ENCODE measurements around the gene ACTL7B. TPM values are rescaled to one million over a fixed set of nuclear protein-coding genes. Genes with fewer than 3 reads are reported as not detected.

ACTL7B gene
- total and polyA plus RNA-seq, 2 experiments from 2014 or later = not detected

DNA sequence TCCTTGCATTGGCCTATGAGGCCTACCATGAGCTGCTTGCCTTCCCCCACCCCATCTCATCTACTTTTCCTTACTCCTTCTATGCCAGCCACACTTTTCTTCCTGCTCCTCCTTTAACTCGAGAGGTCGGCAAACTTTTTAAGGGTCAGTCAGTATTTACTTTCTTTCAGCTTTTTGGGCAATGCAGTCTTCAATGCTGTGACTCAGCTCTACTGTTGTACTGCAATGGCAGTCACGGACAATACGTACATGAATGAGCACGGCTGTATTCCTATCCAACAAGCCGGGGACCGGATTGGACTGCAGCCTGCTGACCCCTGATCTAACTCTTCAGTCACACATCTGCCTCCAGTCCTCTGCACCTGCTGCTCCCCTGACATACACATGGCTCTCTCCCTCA, 5.7 kb upstream of the ACTL7B start:
- H3K79me2 ChIP-seq (replicated peaks; ENCODE audit: insufficient read depth) = no peaks in the 10 kb centered on the region
- ATAC-seq (no peak), DNase-seq (ENCODE audit: low spot score) (no peak)
- no peaks in the 10 kb centered on the region for H3K36me3 ChIP-seq (ENCODE audit: insufficient read depth)
- no peaks in the 10 kb centered on the region for H3F3A ChIP-seq (replicated peaks; ENCODE audit: low read depth)
- H4K20me1 ChIP-seq (replicated peaks; ENCODE audit: insufficient read depth) = no peaks in the 10 kb centered on the region
- TF ChIP-seq, protein P1, sequence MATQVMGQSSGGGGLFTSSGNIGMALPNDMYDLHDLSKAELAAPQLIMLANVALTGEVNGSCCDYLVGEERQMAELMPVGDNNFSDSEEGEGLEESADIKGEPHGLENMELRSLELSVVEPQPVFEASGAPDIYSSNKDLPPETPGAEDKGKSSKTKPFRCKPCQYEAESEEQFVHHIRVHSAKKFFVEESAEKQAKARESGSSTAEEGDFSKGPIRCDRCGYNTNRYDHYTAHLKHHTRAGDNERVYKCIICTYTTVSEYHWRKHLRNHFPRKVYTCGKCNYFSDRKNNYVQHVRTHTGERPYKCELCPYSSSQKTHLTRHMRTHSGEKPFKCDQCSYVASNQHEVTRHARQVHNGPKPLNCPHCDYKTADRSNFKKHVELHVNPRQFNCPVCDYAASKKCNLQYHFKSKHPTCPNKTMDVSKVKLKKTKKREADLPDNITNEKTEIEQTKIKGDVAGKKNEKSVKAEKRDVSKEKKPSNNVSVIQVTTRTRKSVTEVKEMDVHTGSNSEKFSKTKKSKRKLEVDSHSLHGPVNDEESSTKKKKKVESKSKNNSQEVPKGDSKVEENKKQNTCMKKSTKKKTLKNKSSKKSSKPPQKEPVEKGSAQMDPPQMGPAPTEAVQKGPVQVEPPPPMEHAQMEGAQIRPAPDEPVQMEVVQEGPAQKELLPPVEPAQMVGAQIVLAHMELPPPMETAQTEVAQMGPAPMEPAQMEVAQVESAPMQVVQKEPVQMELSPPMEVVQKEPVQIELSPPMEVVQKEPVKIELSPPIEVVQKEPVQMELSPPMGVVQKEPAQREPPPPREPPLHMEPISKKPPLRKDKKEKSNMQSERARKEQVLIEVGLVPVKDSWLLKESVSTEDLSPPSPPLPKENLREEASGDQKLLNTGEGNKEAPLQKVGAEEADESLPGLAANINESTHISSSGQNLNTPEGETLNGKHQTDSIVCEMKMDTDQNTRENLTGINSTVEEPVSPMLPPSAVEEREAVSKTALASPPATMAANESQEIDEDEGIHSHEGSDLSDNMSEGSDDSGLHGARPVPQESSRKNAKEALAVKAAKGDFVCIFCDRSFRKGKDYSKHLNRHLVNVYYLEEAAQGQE (IDR thresholded peaks at IDR 0.05; ENCODE audit: unreplicated experiment) = no peak
- no peak for TF ChIP-seq EZH2phosphoT487 (IDR thresholded peaks at IDR 0.05; ENCODE audit: unreplicated experiment)
- no peak overlapping the region for H2AFZ ChIP-seq
- no peak overlapping the region for H3K4me3 Mint-ChIP-seq
- no peak overlapping the region for H3K4me3 ChIP-seq
- H3K36me3 Mint-ChIP-seq (ENCODE audit: low read depth) = no peaks in the 10 kb centered on the region
- no peaks in the 10 kb centered on the region for H3K9me3 Mint-ChIP-seq
- peaks cover 9% of the 10 kb centered on the region for H3K27me3 Mint-ChIP-seq (ENCODE audit: insufficient read depth, low read depth, poor library complexity)
- H3K4me2 ChIP-seq = no peak overlapping the region
- no peaks in the 10 kb centered on the region for H3K9me2 ChIP-seq (ENCODE audit: insufficient read depth)
- H3K27ac ChIP-seq (ENCODE audit: low read depth) = no peak overlapping the region
- no peak overlapping the region for H3K27ac Mint-ChIP-seq
- no peaks in the 10 kb centered on the region for H3K4me1 Mint-ChIP-seq
- H3K27me3 ChIP-seq (ENCODE audit: insufficient read depth) = no peaks in the 10 kb centered on the region
- no peaks in the 10 kb centered on the region for H3K4me1 ChIP-seq (ENCODE audit: insufficient read depth)

DNA sequence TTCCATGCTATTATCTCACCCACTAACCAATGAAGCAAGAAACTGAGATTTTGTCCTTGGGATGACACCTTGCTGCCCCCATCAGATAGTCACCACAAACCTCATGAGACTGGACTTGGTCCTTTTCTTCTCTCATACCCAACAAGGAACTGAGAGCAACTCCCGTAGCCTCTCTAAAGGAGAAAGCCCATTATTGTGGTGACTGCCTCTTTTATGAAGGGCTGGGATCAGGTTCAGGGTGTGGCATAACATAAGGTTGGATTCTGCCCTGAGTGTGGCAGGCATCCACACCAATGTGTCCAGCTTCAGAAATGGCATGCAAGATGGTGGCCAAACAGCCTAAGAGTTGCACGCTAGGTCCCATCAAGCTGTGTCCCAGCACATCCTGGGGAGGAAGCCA, 5.0 kb upstream of the ACTL7B start:
- no peak for ATAC-seq
- Histone ChIP-seq H3K4me3 (no peak overlapping the region), H2AFZ (no peak overlapping the region), H3K9me2 (ENCODE audit: insufficient read depth) (no peaks in the 10 kb centered on the region), H3K27me3 (ENCODE audit: insufficient read depth) (no peaks in the 10 kb centered on the region), H3K36me3 (ENCODE audit: insufficient read depth) (no peaks in the 10 kb centered on the region), H3K79me2 (replicated peaks; ENCODE audit: insufficient read depth) (no peaks in the 10 kb centered on the region), H4K20me1 (replicated peaks; ENCODE audit: insufficient read depth) (no peaks in the 10 kb centered on the region), H3F3A (replicated peaks; ENCODE audit: low read depth) (no peaks in the 10 kb centered on the region), H3K4me1 (ENCODE audit: insufficient read depth) (no peaks in the 10 kb centered on the region), H3K4me2 (no peak overlapping the region), H3K27ac (ENCODE audit: low read depth) (no peak overlapping the region)
- no peaks in the 10 kb centered on the region for H3K4me1 Mint-ChIP-seq
- H3K27ac Mint-ChIP-seq = no peak overlapping the region
- no peak overlapping the region for H3K4me3 Mint-ChIP-seq
- DNase-seq (ENCODE audit: low spot score) = no peak
- H3K27me3 Mint-ChIP-seq (ENCODE audit: insufficient read depth, low read depth, poor library complexity) = peaks cover 9% of the 10 kb centered on the region
- no peaks in the 10 kb centered on the region for H3K36me3 Mint-ChIP-seq (ENCODE audit: low read depth)
- no peaks in the 10 kb centered on the region for H3K9me3 Mint-ChIP-seq
- TF ChIP-seq CREB1 (CRISPR knock-in tag; IDR thresholded peaks at IDR 0.05; ENCODE audit: low read depth) (no peak), ZNF114 (CRISPR knock-in tag; IDR thresholded peaks at IDR 0.05) (no peak), EZH2 (IDR thresholded peaks at IDR 0.05; ENCODE audit: low read depth, unreplicated experiment) (no peak), STAT1 (IDR thresholded peaks at IDR 0.05; ENCODE audit: unreplicated experiment) (no peak), ZNF331 (CRISPR knock-in tag; IDR thresholded peaks at IDR 0.05; ENCODE audit: low read depth) (no peak), NANOG (IDR thresholded peaks at IDR 0.05; ENCODE audit: borderline replicate concordance) (no peak), CTCF (conservative IDR thresholded peaks at IDR 0.05; ENCODE audit: low read depth in 2 of 2) (no peak), EZH2phosphoT487 (IDR thresholded peaks at IDR 0.05; ENCODE audit: unreplicated experiment) (no peak)
- TF ChIP-seq, protein P1 (IDR thresholded peaks at IDR 0.05; ENCODE audit: unreplicated experiment) = no peak
- TF ChIP-seq, protein P2, sequence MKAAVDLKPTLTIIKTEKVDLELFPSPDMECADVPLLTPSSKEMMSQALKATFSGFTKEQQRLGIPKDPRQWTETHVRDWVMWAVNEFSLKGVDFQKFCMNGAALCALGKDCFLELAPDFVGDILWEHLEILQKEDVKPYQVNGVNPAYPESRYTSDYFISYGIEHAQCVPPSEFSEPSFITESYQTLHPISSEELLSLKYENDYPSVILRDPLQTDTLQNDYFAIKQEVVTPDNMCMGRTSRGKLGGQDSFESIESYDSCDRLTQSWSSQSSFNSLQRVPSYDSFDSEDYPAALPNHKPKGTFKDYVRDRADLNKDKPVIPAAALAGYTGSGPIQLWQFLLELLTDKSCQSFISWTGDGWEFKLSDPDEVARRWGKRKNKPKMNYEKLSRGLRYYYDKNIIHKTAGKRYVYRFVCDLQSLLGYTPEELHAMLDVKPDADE (IDR thresholded peaks at IDR 0.05) = no peak

Data from GM23338 (cell line).